Measurements from ENCODE around the gene SLC5A6.
A peak's percentile ranks its signal among the peaks of the same experiment; 100 is the strongest.
"Not testable (repeated sequence)": the region's sequence is repeated elsewhere in the genome, so short reads cannot be mapped to it uniquely, and the experiment has no call there.

Gene SLC5A6

DNA sequence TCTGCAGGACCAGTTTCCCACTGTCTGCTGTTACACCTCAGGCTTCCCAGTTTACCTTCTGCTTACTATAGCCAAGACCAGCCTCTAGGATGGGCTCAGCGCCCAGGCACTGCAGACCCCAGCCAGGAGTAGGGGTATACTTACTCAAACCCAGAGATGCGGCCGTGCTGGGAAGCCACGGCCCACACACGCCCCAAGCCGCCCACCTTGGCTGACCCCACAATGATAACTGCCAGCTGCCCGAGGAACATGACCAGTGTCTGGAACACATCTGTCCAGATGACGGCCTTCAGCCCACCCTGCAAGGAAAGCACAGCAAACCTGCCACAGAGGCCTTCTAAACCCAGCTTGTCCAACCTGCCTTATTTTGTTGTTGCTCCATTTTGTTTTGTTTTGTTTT, 6.9 kb downstream of the SLC5A6 start:
- no peak for DNase-seq (ENCODE audit: low read depth)

DNA sequence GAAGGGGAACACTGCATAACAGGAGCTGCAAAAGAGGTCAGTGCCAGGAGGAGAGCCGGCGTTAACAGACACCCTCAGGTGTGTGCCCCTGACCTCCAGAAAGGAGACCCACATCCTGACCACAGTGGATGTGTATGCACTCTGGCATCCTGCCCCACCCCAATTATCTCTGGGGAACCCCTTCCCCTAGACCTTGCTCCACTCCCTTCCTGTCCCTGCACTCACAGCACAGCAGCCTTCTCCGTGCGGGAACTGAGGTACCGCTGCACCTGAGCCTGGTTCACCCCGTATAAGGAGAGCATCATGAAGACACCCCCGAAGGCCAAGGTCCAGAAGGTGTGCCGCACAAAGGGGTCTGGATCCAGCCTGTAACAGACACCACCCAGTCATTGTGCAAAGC, 7.5 kb downstream of the SLC5A6 start:
- no peak for DNase-seq (ENCODE audit: low read depth)

DNA sequence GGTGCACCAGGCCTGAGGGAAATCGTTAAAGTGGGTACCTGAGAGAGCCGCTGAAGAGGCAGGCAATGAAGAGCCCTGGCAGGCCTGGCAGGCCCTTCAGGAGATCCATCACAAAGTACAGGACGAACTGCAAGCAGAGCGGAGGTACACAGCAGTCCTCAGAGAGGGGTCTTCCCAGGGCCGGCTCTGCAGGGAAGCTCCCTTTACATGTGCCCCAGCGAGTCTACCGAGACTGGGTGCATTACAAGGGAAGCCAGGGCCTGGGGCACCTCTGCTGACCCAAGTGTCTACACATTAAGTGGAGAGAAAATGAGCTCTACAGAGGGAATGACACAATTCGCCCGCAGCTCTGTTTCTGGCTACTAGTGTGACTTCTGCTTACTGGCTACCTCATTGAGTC, 8.3 kb downstream of the SLC5A6 start:
- DNase-seq (ENCODE audit: low read depth) = no peak

DNA sequence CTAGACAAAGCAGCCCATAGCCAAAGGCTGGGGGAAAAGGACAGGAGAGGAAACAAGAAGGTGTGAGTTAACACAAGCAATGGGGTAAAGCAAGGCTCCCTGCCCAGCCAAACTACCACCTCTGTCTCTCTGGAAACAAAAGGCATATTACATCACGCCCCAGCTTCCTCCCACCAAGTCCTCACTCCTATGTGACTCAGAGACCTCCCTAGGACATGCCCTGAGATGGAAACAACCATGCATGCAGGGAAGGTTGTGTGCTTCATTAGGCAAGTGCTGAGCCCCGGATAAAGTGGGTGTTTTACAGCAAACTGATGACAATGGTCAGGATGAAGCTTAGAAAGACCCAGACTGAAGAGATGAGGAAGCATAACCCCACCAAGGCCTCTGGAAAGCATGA, 9.2 kb downstream of the SLC5A6 start:
- DNase-seq (ENCODE audit: low read depth) = no peak

DNA sequence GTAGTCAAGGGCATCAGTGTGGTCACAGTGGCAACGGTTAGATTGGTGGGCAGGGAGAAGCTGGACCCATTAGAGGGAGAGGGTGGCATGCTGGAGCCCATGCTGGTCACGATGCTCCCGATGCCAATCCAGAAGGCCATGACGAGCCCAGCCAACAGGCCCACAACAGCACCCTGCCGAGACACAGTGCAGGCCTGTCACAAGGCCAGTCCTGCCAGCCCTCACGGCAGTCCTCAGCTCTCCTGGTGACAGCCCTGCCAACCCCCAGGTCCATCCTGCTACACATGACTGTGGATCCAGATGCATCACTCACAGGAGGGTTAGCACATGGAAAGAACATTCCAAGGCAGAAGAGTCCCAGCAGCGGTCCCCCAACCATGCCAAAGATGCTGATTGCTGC, 10.4 kb downstream of the SLC5A6 start:
- DNase-seq (ENCODE audit: low read depth) = no peak

DNA sequence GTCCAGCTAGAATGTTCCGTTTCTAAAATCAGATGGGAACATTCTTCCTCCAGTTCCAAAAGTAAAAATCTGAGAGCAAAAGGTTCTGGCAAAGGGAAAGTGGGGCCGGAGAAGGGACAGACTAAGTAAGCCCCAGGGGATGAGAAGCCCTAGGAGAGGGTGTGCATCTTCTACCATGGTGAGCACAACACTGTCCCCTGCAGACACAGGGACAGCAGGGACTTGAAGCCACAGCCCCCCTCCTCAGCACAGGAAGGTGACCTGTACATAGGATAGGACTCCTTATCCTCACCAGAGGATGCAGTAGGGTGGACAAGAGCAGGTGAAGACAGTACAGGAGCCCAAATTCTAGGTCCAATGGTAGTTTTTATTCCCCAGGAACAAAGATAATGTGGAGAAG, 12.8 kb downstream of the SLC5A6 start:
- DNase-seq (ENCODE audit: low read depth) = no peak

DNA sequence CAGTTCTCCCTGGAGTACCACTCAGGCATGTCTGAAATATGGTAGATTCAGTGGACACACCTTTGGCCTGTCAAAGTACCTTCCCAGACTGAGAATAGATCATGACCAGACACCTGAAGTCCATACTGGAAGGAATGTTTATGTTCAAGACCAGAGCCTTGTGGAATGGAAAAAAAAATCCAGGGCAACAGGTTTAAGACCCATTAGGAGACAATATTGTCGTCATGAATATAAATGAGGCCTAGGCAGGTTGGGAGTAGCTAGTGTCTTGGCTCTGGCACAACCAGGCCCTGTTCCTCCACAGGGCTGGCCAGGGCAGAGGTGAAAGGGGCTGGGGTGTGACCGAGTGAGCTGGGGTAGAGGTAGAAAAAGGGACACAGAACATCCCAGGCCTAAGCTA, 13.4 kb downstream of the SLC5A6 start:
- DNase-seq (ENCODE audit: low read depth) = no peak

DNA sequence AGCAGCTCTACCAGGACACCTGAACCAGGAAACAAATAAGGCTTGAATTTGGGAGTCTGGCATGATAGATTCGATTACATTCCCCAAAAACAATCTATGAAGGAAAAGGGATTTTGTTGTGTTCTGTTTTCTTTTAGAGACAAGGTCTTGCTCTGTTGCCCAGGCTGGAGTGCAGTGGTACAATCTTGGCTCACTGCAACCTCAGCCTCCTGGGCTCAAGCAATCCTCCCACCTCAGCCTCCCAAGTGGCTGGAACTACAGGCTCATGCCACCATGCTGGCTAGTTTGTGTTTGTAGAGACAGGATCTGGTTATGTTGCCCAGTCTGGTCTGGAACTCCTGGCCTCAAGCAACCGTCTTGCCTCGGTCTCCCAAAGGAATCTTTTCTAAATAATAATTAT, 14.0 kb downstream of the SLC5A6 start:
- not testable (repeated sequence) for DNase-seq (ENCODE audit: low read depth)

DNA sequence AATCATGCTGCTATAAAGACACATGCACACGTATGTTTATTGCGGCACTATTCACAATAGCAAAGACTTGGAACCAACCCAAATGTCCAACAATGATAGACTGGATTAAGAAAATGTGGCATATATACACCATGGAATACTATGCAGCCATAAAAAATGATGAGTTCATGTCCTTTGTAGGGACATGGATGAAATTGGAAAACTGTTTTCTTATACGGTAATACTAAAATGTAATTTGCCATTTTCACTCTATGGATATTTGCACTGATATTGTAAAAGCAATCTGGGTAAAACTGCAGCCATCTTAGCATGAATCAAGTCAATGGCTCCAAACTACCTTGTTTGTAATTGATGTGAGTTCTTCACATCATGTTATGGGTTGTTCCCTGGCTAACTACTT, 16.3 kb downstream of the SLC5A6 start:
- DNase-seq (ENCODE audit: low read depth) = not testable (repeated sequence)

DNA sequence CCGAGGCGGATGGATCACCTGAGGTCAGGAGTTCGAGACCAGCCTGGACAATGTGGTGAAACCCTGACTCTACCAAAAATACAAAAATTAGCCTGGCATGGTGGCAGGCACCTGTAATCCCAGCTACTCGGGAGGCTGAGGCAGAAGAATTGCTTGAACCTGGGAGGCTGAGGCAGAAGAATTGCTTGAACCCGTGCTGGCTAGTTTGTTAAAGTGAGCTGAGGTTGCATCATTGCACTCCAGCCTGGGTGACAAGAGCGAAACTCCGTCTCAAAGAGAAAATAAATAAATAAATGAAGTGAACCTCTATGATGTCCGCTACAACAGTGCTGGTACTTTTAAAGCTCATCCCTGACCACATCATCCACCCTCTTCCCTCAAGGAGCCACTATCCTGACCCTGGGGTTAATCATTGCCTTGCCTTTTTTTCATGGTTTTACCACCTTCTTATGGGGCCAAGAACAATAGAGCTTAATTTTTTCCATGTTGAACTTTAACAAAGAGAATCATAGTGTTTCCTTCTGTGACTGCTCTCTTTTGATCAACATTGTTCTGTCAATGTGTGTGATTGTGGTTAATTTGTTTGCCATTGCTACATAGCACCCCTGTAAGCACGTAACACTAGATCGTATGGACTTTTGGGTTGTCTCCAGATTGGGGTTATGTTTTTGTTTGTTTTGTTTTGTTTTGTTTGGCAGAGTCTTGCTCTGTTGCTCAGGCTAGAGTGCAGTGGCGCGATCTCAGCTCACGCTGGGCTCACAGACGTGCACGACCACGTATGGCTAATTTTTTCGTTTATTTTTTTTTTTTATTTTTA, 17.3 kb downstream of the SLC5A6 start:
- DNase-seq (ENCODE audit: low read depth) = no peak

DNA sequence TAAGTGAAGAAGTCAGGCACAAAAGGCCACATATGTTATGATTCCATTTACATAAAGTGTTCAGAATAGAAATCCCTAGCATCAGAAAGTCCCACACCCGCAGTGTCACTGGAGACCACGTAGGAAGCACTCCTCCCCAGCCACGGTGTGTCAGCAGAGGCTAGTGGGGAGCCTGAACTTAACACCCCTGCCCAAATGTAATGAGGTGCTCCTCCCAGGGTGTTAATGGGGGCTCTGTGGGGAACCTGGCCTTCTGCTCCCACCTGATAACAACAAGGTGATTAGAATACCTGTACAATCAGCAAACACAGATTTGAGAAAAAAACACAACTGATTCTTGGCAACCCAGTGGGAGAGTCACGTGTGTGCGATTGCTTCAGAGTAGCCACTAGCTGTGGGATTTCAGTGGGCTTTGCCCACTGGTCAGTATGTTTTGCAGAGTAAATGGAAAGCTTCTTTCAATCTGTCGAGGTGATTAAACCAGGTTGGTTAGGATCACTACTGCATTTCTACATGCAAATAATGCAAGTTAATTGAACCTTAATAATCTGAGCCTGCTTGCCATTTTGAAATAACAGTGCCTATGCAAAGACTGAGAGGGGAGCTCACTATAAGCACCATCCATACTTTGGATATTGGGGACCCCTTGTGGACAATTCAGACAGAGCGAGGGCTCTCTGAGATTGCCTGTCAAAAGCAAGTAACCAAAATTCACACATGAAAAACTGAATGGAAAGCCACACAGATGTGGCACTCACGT, 20.8 kb downstream of the SLC5A6 start:
- DNase-seq (ENCODE audit: low read depth) = no peak

DNA sequence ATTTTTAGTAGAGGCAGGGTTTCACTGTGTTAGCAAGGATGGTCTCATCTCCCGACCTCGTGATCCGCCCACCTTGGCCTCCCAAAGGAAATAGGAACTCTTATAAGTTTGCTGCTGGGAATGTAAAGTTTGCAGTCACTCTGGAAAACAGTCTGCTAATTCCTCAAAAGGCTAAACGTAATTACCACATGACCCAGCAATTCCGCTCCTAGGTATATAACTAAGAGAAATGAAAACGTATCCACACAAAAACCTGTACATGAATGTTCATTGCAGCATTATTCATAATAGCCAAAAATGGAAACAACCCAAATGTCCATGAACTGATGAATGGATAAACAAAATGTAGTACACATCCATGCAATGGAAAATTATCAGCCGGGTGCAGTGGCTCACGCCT, 22.1 kb downstream of the SLC5A6 start:
- DNase-seq (ENCODE audit: low read depth) = no peak

DNA sequence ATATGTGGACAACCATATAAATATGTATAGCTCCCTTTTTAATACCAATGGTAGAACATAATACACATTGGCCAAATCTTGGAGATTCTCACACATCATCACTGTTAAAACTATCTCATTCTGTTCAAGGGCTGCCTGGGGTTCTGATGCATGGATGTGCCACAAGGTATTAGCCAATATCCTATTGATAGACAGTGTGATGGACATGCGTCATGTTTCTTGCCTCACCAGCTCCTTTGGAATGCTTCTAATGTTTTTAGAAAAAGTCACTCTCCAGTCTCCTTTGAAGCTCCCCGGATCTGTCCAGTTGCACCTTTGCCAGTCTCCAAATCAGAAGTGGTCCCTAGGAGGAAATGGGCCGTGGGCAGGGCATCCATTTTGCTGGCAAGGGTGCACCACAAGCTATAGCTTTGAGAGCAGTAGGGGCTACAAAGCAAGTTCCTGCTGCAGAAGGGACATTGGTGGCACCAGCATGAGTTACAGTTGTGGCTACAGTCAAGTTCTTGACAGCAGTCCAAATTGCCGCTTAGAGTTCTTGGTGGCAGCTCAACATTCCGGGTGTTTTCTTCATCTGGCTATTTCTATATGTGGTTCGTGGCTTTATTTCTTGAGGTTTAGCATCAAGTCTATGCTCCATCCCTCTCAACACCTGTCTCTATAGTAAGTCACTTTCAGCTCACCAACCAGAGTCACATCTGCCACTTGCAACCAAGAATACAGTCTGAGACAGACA, 25.3 kb downstream of the SLC5A6 start:
- no peak for DNase-seq (ENCODE audit: low read depth)

DNA sequence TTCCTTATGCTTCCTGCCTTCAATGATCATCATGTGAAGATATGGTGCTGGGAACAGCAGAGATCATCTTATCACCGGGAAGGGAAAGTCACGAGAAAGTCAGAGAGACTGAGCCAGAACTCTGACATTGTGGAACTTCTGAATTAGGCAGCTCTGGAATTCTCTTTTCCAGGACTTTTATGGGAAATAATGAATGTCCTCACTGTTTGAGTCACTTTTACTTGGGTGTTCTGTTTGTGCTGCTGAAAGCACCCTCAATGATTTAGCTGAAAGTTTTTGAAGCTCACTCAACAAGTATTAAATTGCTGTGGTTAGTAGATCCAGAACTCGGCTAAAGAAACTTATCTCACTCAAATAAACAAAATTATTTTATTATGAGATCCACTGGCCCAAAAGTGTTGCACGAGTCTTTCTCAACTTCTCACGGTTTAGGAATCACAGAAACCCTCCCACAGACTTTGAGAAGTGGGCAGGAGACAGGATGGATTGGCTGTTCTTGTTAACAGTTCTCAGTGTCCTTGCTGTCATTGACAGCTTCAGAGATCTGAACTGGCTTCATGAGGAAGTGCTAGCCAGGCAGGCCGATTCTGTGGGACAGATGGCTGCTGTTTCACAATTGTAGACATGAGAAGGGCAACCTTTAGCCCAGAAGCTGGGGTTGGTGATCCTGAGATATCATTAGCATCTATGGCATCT, 26.6 kb downstream of the SLC5A6 start:
- DNase-seq (ENCODE audit: low read depth) = peak; percentile 93

DNA sequence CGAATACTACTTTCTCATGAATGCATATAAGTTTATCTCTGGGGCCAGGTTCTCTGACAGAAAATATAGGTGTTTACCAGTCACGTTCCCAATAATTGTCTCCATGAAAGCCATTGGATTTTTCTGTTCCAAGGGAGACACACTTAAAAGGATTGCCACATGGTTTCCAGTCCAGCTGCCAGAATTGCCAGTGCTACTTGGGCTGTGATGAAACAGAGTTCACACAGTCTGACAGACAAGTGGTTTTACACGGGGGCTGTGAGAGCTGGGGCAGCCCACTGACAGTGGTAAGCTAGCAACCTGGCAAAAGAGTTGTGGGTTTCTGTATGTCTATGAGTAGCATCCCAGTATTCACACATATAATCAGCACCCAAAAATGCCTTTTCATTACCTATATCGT, 28.0 kb downstream of the SLC5A6 start:
- no peak for DNase-seq (ENCODE audit: low read depth)

DNA sequence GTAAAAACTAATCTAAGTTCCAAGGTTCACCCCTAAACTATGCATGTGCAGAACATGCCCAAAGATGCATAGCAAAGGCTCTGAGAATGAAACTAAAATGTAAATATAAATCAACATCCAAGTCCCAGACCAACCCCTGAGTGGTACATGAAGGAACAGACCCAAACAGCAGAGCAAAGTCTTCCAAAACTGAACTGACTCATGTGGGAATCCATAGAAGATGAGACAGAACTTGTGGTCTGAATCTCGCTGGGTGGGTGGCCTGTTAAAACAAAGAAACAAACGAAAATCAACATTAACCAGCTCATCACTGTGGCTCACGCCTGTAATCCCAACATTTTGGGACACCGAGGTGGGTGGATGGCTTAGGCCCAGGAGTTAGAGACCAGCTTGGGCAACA, 29.7 kb downstream of the SLC5A6 start:
- no peak for DNase-seq (ENCODE audit: low read depth)

DNA sequence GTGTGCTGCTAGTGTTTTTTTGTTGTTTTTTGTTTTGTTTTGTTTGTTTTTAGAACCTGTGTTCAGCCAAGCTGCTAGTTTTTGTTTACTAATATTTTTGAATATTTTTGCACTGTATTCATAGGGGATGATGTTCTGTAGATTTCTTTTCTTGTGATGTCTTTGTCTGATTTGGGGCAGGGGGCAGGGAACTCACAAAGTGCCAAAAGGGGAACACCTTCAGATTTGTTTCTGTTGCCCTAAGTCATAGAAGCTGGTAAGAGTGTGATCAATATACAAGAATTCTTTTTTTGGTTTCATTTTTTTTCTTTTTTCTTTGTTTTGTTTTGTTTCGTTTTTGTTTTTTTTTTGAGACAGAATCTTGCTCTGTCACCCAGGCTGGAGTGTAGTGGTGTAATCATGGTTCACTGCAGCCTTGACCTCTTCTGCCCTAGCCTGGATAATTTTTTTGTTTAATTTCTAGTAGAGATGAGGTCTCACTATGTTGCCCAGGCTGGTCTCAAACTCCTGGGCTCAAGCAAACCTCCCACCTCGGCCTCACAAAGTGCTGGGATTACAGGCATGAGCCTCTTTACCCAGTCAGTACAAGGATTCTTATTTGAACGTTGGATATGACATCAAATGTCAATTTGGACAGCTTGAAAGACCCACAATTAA, 32.6 kb downstream of the SLC5A6 start:
- DNase-seq (ENCODE audit: low read depth) = no peak

DNA sequence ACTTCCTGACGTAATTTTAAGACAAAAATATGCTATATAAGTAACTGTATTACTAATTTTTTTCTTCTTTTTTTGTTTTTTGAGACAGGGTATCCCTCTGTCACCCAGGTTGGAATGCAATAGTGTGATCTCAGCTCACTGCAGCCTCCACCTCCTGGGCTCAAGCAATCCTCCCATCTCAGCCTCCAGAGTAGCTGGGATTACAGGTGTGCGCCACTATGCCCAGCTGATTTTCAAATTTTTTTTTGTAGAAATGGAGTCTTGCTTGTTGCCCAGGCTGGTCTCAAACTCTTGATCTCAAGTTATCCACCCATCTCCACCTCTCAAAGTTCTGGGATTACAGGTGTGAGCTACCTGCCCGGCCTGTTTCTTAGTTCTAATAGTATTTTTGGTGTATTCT, 33.6 kb downstream of the SLC5A6 start:
- DNase-seq (ENCODE audit: low read depth) = no peak

DNA sequence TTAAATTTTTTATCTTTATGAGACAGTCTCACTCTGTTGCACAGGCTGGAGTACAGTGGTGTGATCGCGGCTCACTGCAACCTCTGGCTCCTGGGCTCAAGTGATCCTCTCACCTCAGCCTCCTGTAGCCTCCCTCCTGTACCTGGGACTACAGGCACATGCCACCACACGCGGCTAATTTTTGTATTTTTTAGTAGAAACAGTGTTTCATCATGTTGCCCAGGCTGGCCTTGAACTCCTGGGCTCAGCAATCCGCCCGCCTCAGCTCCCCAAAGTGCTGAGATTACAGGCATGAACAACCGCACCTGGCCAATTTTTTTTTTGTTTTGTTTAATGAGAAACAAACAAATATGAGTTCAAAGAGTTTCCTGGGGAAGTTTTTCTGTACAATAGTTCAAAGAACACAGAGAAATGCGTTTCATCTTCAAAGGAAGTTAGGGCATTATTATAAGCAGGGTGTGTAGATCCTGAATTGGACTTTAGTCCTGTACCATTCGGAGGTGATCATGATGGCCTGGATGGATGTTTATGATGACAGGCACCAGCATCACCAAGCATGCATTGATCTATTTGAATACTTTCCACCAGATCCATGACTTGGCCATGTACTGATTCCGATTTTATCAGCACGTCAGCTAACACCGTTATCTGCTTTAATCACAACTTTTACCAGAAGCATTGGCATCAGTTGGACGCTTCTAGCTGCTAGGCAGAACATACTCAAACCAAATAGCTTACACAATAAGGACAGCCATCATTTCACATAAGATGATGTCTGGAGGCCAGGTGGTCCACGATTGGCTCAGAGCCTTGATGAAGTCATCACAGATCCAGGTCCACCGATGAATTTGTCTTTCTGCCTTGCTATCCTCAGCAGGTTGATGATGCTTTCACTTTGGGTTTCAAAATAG, 34.4 kb downstream of the SLC5A6 start:
- DNase-seq (ENCODE audit: low read depth) = no peak

DNA sequence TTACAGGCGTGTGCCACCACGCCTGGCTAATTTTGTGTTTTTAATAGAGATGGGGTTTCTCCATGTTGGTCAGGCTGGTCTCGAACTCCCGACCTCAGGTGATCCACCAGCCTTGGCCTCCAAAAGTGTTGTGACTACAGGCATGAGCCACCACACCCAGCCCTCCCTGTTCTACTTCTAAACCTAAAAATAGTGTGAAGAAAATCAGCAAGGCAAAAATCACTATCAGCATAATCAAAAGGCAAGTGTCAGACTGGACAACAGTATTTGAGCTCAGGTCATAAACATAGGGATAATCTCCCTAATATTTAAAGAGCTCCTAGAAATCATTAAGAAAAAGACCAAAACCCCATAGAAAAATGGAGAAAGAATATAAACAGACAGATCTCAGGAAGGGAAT, 36.3 kb downstream of the SLC5A6 start:
- not testable (repeated sequence) for DNase-seq (ENCODE audit: low read depth)

DNA sequence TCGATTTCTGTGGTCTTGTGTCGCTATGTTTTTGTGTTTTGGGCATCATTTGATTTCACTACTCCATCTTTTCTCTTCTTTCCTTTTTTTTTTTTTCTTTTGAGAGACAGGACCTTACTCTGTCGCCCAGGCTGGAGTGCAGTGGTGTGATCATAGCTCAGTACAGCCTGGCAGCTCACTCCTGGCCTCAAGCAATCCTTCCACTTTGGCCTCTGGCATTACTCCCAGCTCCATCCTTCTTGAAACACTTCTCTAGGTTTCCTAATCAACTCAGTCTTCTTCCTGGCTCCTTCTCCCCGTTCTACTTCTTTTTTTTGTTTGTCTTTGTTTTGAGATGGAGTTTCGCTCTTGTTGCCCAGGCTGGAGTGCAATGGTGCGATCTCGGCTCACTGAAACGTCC, 36.7 kb downstream of the SLC5A6 start:
- no peak for DNase-seq (ENCODE audit: low read depth)

Data from GM04503 (cell line).